Motor neuron (in vitro differentiated cells): ENCODE results near the gene CARD9. TPM values are rescaled to one million over a fixed set of nuclear protein-coding genes. Genes with fewer than 3 reads are reported as not detected.
A peak's percentile ranks its signal among the peaks of the same experiment; 100 is the strongest.
"Not testable (repeated sequence)": the region's sequence is repeated elsewhere in the genome, so short reads cannot be mapped to it uniquely, and the experiment has no call there.

Experiments used
- ATAC-seq, 8 experiments: fragments of 200-7000 bp; cut with Tn5 transposase; replicated peaks in 6 of 8; 2 replicates each; pipeline ENCODE4 v1.8.0; 2021; ENCODE audit warnings: mild to moderate bottlenecking in 8 of 8, moderate library complexity in 8 of 8
- H3K27ac ChIP-seq, 2 donors: fragments of 250-450 bp; sonication (Bioruptor Pico); 2 replicates each; pipeline ENCODE4 v1.9.0; 2021; ENCODE audit warnings: antibody characterized with exemption in 2 of 2, mild to moderate bottlenecking in 2 of 2, moderate library complexity in 1 of 2
- H3K4me1 ChIP-seq, 2 donors: fragments of 250-450 bp; sonication (Bioruptor Pico); replicated peaks in 1 of 2; 2 replicates each; pipeline ENCODE4 v1.6.1; 2021; ENCODE audit warnings: antibody characterized with exemption in 2 of 2, mild to moderate bottlenecking in 2 of 2, moderate library complexity in 1 of 2
- H3K4me3 ChIP-seq, 5 donors: fragments of 250-450 bp; sonication (Bioruptor Pico); 2 replicates each; pipeline ENCODE4 v1.9.0; 2021; ENCODE audit warnings: antibody characterized with exemption in 5 of 5, mild to moderate bottlenecking in 5 of 5, moderate library complexity in 4 of 5
- WGBS, 10 experiments: fragments of 450-650 bp; shearing (Covaris generic); methylation state at CpG; one replicate each; pipeline ENCODE4 v1.0.0; 2022; 5-methylcytosine and 5-hydroxymethylcytosine counted together
- in situ Hi-C, 9 experiments: fragments of 400-800 bp; cut with MboI; loops; one replicate each; pipeline ENCODE4 v1.15.0; 2021; ENCODE audit warnings: low sequenced_read_pairs in 9 of 9, low pct_unique_long_range_greater_than_20kb in 2 of 9; ENCODE audit not compliant: unreplicated experiment in 9 of 9
- total RNA-seq, 8 experiments: library from RNA; unstranded; fragments of 300-600 nt; gene quantifications; 2 replicates each; pipeline versions ENCODE4 v1.2.3 to v1.2.4, GENCODE V29; 2022

The CARD9 gene
- total RNA-seq, 8 experiments from 2014 or later = 0.46 to 3.5 (median 1.9) TPM

DNA sequence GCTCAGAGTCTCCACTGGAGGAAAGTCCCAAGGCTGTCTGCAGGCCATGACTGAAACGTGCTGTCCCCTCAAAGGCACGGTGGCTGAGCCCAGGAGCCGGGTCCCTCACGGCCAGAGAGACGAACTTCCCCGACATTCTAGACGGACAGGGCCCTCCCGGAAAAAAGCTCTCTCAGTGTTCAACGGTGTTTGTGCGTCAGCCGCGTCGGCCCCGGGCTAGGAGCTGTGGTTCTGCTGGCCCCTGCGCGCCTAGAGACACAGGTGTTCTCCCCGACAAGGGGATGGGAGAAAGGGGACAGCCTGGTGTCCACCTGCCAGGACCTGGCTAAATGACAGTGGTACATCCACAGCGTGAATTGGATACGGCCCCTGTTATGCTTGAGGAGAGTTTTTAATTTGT lies 51.9 kb downstream of the CARD9 start:
- 79 to 100% (median 91%) methylated on average over 1 to 14 of the region's 19 CpGs; no CpG with 5 or more reads in 2 of the 10 experiments for WGBS, 10 experiments

DNA sequence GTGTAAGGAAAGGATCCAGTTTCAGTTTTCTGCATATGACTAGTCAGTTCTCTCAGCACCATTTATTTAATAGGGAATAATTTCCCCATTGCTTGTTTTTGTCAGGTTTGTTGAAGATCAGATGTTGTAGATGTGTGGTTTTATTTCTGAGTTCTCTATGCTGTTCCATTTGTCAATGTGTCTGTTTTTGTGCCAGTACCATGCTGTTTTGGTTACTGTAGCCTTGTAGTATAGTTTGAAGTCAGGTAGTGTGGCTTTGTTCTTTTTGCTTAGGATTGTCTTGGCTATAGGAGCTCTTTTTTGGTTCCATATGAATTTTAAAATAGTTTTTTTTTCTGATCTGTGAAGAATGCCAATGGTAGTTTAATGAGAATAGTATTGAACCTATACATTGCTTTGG lies 52.5 kb downstream of the CARD9 start:
- H3K4me3 ChIP-seq, ATAC-seq, in situ Hi-C loops, H3K27ac ChIP-seq: not testable (repeated sequence)
- peaks cover 23 to 39% of the 10 kb centered on the region in 2 donors for H3K4me1 ChIP-seq

More for the DNA sequence above, 51.9 kb downstream of the CARD9 start:
- no peak for ATAC-seq
- Histone ChIP-seq H3K4me1 (peaks cover 29 to 45% of the 10 kb centered on the region in 2 donors), H3K4me3 (no peak overlapping the region), H3K27ac (no peak overlapping the region)
- in situ Hi-C loops = no loop called here

GRCh38 chr9:136319955-136320354 lies 53.5 kb downstream of the CARD9 start:
- in situ Hi-C loops, H3K27ac ChIP-seq, H3K4me3 ChIP-seq, ATAC-seq: not testable (repeated sequence)
- 75 to 100% (median 95%) methylated on average over 1 to 3 of the region's 3 CpGs for WGBS, 10 experiments
- peaks cover 23 to 31% of the 10 kb centered on the region in 2 donors for H3K4me1 ChIP-seq

GRCh38 chr9:136319244-136319643 lies 54.2 kb downstream of the CARD9 start:
- peaks cover 23 to 24% of the 10 kb centered on the region in 2 donors for H3K4me1 ChIP-seq
- H3K4me3 ChIP-seq, H3K27ac ChIP-seq, in situ Hi-C loops: not testable (repeated sequence)
- peak in 1 of 8 experiments; percentile 10 for ATAC-seq
- WGBS, 10 experiments = 60 to 100% (median 98%) methylated on average over 1 to 7 of the region's 14 CpGs; no CpG with 5 or more reads in 4 of the 10 experiments

DNA sequence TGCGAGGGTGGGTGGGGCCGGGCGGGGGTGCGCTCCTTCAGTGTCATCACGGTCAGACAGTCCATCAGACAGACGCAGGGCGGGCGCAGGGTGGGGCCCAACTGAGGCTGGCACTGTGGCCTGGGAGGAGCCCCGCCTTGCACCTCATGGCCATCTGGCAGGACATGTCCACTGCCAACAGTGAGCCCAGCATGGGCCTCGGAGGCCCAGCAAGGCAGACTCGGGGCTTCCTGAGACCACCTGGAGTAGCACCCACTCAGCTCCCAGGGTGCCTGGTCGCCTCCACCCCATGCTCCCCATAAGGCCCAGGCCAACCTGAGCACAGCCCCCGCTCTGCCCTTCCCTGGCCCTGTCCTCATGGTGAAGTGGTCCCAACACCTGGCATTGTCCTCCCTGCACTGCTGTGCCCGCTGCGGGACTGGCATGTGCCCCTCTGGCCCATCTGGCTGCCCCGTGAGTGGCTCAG lies 54.7 kb downstream of the CARD9 start:
- Histone ChIP-seq H3K4me3 (no peak overlapping the region), H3K27ac (no peak overlapping the region), H3K4me1 (peaks cover 22 to 23% of the 10 kb centered on the region in 2 donors)
- peak in 2 of 8 experiments; percentile 67 to 72 for ATAC-seq
- in situ Hi-C loops = no loop called here
- 60 to 87% methylated on average over 2 to 3 of the region's 16 CpGs; no CpG with 5 or more reads in 8 of the 10 experiments for WGBS, 10 experiments

DNA sequence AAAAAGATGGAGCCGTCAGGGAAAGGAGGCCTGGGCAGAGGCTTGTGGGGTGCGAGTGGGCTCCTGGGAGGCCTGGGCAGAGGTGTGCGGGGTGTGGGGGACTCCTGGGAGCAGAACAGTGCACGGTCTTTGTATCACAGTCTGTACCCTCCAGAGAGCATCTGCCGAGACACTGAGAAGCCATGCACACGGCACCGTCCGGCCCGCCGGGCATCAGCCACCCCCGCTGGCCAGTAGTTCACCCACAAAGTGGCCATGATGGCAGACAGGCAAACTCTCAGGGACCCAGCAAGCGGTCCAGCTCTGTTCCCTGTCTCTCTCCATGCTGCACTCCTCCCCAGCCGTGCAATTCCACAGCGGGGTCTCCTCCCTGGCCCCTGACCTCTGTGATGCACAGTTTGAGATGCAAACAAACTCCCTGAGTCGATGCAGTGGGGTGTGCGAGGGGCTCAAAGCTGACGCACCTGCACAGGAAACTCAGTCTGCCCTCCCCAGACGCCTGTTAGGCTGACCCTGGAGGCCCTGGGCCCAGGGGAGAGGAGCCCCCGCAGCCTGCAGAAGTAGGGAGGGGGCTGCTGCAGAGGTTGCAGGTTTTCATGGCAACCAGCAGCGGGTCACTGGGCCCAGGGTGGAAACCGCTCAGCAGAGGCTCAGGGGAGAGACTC lies 55.2 kb downstream of the CARD9 start:
- in situ Hi-C loops = no loop called here
- peak in 5 of 8 experiments; percentile 65 to 81 (median 79) for ATAC-seq
- 40% methylated on average over 1 of the region's 21 CpGs; no CpG with 5 or more reads in 9 of the 10 experiments for WGBS, 10 experiments
- Histone ChIP-seq H3K4me3 (no peak overlapping the region), H3K27ac (no peak overlapping the region), H3K4me1 (peaks cover 22 to 23% of the 10 kb centered on the region in 2 donors)

GRCh38 chr9:136317695-136318094 lies 55.8 kb downstream of the CARD9 start:
- WGBS, 10 experiments = 78 to 93% methylated on average over 4 to 6 of the region's 16 CpGs; no CpG with 5 or more reads in 8 of the 10 experiments
- in situ Hi-C loops = no loop called here
- H3K4me1 ChIP-seq = peaks cover 22 to 23% of the 10 kb centered on the region in 2 donors
- no peak overlapping the region for H3K4me3 ChIP-seq
- ATAC-seq = peak in 2 of 8 experiments; percentile 1 to 3
- H3K27ac ChIP-seq = no peak overlapping the region

GRCh38 chr9:136316896-136317676 lies 56.4 kb downstream of the CARD9 start:
- Histone ChIP-seq H3K4me1 (peaks cover 22 to 23% of the 10 kb centered on the region in 2 donors), H3K4me3 (no peak overlapping the region), H3K27ac (peak overlapping the region in 1 of 2 donors; percentile 20)
- in situ Hi-C loops = no loop called here
- ATAC-seq = peak in 1 of 8 experiments; percentile 12
- 60 to 100% (median 94%) methylated on average over 1 to 4 of the region's 13 CpGs; no CpG with 5 or more reads in 5 of the 10 experiments for WGBS, 10 experiments

DNA sequence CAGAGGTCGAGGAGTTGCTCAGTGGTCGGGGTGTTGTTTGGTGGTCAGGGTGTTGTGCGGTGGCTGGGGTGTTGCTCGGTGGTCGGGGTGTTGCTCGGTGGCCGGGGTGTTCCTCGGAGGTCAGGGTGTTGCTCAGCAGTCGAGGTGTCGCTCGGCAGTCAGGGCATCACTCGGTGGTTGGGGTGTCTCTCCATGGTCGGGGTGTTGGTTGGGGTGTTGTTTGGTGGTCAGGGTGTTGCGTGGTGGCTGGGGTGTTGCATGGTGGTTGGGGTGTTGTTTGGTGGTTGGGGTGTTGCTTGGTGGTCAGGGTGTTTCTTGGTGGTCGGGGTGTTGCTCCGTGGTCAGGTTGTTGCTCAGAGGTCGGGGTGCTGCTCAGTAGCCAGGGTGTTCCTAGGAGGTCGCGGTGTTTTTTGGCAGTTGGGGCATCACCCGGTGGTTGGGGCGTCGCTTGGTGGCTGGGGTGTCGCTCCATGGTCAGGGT lies 57.2 kb downstream of the CARD9 start:
- 80 to 100% (median 88%) methylated on average over 1 to 8 of the region's 23 CpGs; no CpG with 5 or more reads in 4 of the 10 experiments for WGBS, 10 experiments
- no peak for ATAC-seq
- no peak overlapping the region for H3K27ac ChIP-seq
- in situ Hi-C loops = no loop called here
- no peak overlapping the region for H3K4me3 ChIP-seq
- H3K4me1 ChIP-seq = peaks cover 27 to 29% of the 10 kb centered on the region in 2 donors

DNA sequence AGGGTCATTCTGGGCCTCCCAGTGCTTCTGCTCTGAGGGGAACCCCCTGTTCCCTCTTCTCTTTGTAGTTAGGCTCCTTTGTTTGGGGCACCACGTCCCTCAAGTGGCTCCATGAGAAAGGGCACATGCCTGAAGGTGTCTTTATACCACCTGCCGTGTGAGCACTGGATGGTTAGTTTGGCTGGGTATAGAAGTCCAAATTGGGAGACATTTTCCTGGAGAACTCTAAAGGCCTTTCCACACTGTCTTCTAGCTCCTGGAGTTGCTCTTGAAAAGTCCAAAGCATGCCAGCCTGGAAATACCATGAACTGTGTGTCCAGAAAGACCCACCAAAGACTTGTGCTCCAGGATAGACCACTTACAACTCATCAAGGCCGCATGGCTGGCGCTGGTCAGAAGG lies 58.5 kb downstream of the CARD9 start:
- Histone ChIP-seq H3K4me3 (no peak overlapping the region), H3K27ac (no peak overlapping the region), H3K4me1 (peaks cover 28 to 32% of the 10 kb centered on the region in 2 donors)
- no peak for ATAC-seq
- in situ Hi-C loops = no loop called here
- 0 to 89% (median 76%) methylated on average over 1 to 4 of the region's 4 CpGs; no CpG with 5 or more reads in 3 of the 10 experiments for WGBS, 10 experiments

- Histone ChIP-seq H3K4me3 (no peak overlapping the region), H3K4me1 (peaks cover 28 to 31% of the 10 kb centered on the region in 2 donors), H3K27ac (no peak overlapping the region)
- 80 to 92% (median 81%) methylated on average over 1 to 2 of the region's 3 CpGs; no CpG with 5 or more reads in 6 of the 10 experiments for WGBS, 10 experiments
- no peak for ATAC-seq
- in situ Hi-C loops = no loop called here
Measured at GRCh38 chr9:136314056-136314416, 59.4 kb downstream of the CARD9 start.
